GM12874 (cell line): ENCODE measurements around the gene GLRX.

Source experiments
- TF ChIP-seq, protein P1 (sequence below): IDR thresholded peaks from 2 replicates; pipeline ENCODE4 v1.5.1; 2011; ENCODE audit warnings: low read depth, mild to moderate bottlenecking, control low read depth, low read length, moderate library complexity; ENCODE audit not compliant: insufficient read depth

The GLRX gene

GRCh38 chr5:95812074-95812471, 10.5 kb downstream of the GLRX start:
- TF ChIP-seq, protein P1, sequence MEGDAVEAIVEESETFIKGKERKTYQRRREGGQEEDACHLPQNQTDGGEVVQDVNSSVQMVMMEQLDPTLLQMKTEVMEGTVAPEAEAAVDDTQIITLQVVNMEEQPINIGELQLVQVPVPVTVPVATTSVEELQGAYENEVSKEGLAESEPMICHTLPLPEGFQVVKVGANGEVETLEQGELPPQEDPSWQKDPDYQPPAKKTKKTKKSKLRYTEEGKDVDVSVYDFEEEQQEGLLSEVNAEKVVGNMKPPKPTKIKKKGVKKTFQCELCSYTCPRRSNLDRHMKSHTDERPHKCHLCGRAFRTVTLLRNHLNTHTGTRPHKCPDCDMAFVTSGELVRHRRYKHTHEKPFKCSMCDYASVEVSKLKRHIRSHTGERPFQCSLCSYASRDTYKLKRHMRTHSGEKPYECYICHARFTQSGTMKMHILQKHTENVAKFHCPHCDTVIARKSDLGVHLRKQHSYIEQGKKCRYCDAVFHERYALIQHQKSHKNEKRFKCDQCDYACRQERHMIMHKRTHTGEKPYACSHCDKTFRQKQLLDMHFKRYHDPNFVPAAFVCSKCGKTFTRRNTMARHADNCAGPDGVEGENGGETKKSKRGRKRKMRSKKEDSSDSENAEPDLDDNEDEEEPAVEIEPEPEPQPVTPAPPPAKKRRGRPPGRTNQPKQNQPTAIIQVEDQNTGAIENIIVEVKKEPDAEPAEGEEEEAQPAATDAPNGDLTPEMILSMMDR, result no peak

- TF ChIP-seq, protein P1, result no peak
Measured at GRCh38 chr5:95810305-95811125, 12.0 kb downstream of the GLRX start.

GRCh38 chr5:95809414-95809960, 13.0 kb downstream of the GLRX start:
- TF ChIP-seq, protein P1, result no peak

DNA sequence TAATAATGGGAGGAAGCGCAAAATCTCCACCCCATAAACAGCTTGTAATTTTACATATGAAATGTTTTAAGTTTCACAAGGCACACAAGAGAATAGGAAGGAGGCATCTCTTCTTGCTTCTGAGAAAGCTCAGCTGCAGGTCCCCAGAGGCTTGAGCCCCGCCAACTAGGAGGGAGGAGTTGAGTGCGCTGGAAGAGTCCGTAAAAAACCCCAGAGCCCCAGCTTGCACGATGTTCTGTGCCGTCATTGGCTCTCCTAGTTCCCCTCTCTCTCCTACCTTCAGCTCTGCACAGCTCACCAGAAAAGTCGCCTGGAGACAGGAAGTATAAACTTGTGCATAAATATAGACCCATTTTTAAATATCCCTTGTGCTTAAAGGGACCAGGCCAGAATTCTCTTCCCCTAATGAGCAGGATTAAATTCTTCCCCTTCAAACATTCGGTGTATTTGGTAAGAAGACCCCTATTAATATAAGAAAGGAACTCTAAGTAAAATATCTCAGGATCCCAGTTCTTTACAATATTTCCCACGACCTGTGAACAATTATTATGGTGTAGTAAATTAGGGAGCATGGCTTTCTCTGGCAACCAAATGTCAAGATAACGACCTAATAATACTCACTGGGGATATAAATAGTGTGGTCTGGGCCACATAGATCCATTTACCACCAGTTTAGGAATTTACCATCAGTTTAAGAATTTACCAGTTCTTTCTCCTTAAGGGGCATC, 13.7 kb downstream of the GLRX start:
- TF ChIP-seq, protein P1, result no peak

DNA sequence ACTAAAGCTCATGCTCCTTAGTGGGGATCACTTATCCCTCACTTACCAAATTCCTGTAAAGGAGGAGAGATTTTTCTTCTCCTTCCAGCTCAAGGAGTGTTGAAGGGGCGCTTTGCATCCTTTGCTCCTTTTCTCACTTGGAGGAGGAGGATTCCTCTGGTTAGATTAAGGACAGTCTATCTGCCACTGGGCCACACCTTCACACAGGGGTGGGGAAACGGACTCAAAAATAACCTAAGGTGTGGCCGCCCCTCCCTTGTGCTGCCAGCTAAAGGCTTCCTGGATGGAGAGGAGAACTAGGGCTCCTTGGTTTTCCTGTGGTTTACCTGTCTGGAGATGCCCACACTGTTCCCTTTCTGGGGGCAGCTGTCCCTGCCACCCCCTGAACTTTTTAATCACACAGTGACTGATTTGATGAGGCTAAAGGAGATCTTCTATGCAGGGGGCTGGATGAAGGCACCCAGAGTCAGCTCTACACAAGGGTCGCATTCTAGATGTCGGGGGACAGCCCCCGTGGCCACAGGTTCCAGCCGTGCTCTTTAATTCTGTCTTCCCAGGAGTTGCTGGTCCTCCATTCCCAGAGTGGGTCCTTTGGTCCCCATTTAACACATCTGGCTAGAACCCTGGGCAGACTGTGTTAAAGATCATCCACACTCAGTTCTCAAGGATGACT, 14.4 kb downstream of the GLRX start:
- TF ChIP-seq, protein P1, result no peak

- TF ChIP-seq, protein P1, result no peak
Measured at GRCh38 chr5:95806687-95807086, 15.8 kb downstream of the GLRX start.
